ENCODE measurements around the gene C2CD4C. TPM values are rescaled to one million over a fixed set of nuclear protein-coding genes. Genes with fewer than 3 reads are reported as not detected.

The C2CD4C gene
- total RNA-seq, 1 experiment from 2014 or later, result 7.1 TPM

DNA sequence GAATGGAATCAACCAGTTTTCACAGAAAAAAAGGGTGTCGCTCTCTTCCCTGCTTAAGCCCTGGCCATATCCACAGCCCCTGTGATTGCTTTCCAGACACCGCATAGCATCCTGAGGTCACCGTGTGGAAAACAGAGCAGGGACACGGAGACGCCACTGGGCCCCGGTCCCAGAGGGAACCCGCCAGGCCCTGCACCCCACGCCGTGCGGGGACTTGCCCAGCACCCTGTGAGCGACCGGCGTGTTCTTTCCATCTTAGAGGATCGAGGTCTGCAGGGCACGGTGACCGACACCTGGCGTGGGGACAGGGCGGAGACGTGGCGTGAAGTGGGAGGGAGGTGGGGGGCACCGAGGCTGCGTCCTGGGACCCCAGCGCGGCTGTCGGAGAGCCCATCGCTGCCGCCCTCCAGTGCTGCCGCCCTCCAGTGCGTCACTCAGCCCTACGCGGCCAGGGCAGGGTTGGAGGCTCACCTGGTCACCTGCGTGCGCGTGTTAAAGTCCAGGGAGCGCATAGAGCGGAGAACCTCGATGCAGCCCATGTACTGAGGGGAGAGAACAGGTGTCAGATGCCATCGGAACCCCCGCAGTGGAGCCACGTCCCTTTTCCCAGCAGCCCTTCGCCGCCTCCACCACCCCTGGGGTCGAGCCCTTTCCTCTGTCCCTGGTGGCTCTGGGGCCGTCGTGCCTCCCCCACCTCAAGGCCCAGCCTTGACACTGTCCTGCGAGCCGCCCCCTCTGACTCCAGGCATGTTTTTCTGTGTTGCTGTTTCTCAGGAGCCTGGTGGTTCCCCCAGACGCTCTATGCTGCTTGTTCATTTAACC is 31.7 kb upstream of the C2CD4C start:
- POLR2A ChIA-PET, result no interaction called here
- RAD21 ChIA-PET (ENCODE audit: low non-redundant PET in 1 of 2, low total read pairs in 2 of 2, uncharacterized antibody in 2 of 2, unreplicated experiment in 2 of 2), result no interaction called here
- ATAC-seq (no peak), DNase-seq (ENCODE audit: low read depth, low spot score) (no peak)
- no TSS peak for BruUV-seq (replicated peaks)
- Histone ChIP-seq H2AFZ (ENCODE audit: low read depth, low read length, poor library complexity, severe bottlenecking) (no peak overlapping the region), H3K9me3 (ENCODE audit: control insufficient read depth in 1 of 2, insufficient read depth in 1 of 2, low read depth in 1 of 2, low read length in 2 of 2) (no peaks in the 10 kb centered on the region), H4K20me1 (ENCODE audit: insufficient read depth) (no peaks in the 10 kb centered on the region), H3K9me2 (ENCODE audit: insufficient read depth) (no peaks in the 10 kb centered on the region), H3K4me3 (replicated peaks in 1 of 2; ENCODE audit: low read depth in 1 of 2, low read length in 2 of 2) (no peak overlapping the region), H3K36me3 (ENCODE audit: control insufficient read depth in 1 of 2, insufficient read depth in 2 of 2, low read length in 2 of 2) (no peaks in the 10 kb centered on the region), H3K4me1 (ENCODE audit: control insufficient read depth in 1 of 2, insufficient read depth in 2 of 2, low read length in 2 of 2) (no peaks in the 10 kb centered on the region), H3K9ac (ENCODE audit: low read length) (no peak overlapping the region), H3K27ac (ENCODE audit: low read depth, low read length) (no peak overlapping the region), H3K4me2 (ENCODE audit: low read length) (no peak overlapping the region), H3K27me3 (ENCODE audit: insufficient read depth, low read length) (no peaks in the 10 kb centered on the region), H3K79me2 (ENCODE audit: insufficient read depth, low read length) (no peaks in the 10 kb centered on the region)
- intact Hi-C loops (cut with micrococcal nuclease), result no loop called here
- CTCF ChIA-PET, result no interaction called here
- no peak for TF ChIP-seq EZH2 (IDR thresholded peaks at IDR 0.05)
- no peak for TF ChIP-seq ZNF274 (IDR thresholded peaks at IDR 0.05; ENCODE audit: low read depth, low read length)
- TF ChIP-seq RAD21 (IDR thresholded peaks at IDR 0.05; ENCODE audit: low read depth), result no peak
- no peak for TF ChIP-seq POLR2A (IDR thresholded peaks at IDR 0.05; ENCODE audit: borderline replicate concordance, extremely low read depth, insufficient read depth, insufficient read length)
- TF ChIP-seq TCF7L2 (IDR thresholded peaks at IDR 0.05; ENCODE audit: borderline replicate concordance, extremely low read depth, insufficient read depth, insufficient read length), result no peak
- TF ChIP-seq, protein P1, sequence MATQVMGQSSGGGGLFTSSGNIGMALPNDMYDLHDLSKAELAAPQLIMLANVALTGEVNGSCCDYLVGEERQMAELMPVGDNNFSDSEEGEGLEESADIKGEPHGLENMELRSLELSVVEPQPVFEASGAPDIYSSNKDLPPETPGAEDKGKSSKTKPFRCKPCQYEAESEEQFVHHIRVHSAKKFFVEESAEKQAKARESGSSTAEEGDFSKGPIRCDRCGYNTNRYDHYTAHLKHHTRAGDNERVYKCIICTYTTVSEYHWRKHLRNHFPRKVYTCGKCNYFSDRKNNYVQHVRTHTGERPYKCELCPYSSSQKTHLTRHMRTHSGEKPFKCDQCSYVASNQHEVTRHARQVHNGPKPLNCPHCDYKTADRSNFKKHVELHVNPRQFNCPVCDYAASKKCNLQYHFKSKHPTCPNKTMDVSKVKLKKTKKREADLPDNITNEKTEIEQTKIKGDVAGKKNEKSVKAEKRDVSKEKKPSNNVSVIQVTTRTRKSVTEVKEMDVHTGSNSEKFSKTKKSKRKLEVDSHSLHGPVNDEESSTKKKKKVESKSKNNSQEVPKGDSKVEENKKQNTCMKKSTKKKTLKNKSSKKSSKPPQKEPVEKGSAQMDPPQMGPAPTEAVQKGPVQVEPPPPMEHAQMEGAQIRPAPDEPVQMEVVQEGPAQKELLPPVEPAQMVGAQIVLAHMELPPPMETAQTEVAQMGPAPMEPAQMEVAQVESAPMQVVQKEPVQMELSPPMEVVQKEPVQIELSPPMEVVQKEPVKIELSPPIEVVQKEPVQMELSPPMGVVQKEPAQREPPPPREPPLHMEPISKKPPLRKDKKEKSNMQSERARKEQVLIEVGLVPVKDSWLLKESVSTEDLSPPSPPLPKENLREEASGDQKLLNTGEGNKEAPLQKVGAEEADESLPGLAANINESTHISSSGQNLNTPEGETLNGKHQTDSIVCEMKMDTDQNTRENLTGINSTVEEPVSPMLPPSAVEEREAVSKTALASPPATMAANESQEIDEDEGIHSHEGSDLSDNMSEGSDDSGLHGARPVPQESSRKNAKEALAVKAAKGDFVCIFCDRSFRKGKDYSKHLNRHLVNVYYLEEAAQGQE (IDR thresholded peaks at IDR 0.05; ENCODE audit: low read depth), result no peak
- no peak for TF ChIP-seq ELF1 (IDR thresholded peaks at IDR 0.05; ENCODE audit: borderline replicate concordance, low read depth)
- no peak for TF ChIP-seq SRF (IDR thresholded peaks at IDR 0.05; ENCODE audit: low read depth)
- TF ChIP-seq CEBPB (IDR thresholded peaks at IDR 0.05; ENCODE audit: low read depth), result no peak
- TF ChIP-seq, protein P2, sequence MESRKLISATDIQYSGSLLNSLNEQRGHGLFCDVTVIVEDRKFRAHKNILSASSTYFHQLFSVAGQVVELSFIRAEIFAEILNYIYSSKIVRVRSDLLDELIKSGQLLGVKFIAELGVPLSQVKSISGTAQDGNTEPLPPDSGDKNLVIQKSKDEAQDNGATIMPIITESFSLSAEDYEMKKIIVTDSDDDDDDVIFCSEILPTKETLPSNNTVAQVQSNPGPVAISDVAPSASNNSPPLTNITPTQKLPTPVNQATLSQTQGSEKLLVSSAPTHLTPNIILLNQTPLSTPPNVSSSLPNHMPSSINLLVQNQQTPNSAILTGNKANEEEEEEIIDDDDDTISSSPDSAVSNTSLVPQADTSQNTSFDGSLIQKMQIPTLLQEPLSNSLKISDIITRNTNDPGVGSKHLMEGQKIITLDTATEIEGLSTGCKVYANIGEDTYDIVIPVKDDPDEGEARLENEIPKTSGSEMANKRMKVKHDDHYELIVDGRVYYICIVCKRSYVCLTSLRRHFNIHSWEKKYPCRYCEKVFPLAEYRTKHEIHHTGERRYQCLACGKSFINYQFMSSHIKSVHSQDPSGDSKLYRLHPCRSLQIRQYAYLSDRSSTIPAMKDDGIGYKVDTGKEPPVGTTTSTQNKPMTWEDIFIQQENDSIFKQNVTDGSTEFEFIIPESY (IDR thresholded peaks at IDR 0.05; ENCODE audit: extremely low read depth, insufficient replicate concordance, low read length), result no peak
- TF ChIP-seq, protein P3, sequence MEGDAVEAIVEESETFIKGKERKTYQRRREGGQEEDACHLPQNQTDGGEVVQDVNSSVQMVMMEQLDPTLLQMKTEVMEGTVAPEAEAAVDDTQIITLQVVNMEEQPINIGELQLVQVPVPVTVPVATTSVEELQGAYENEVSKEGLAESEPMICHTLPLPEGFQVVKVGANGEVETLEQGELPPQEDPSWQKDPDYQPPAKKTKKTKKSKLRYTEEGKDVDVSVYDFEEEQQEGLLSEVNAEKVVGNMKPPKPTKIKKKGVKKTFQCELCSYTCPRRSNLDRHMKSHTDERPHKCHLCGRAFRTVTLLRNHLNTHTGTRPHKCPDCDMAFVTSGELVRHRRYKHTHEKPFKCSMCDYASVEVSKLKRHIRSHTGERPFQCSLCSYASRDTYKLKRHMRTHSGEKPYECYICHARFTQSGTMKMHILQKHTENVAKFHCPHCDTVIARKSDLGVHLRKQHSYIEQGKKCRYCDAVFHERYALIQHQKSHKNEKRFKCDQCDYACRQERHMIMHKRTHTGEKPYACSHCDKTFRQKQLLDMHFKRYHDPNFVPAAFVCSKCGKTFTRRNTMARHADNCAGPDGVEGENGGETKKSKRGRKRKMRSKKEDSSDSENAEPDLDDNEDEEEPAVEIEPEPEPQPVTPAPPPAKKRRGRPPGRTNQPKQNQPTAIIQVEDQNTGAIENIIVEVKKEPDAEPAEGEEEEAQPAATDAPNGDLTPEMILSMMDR (IDR thresholded peaks at IDR 0.05 in 2 of 3, conservative IDR thresholded peaks at IDR 0.05 in 1 of 3; ENCODE audit: borderline replicate concordance in 1 of 3, insufficient read depth in 1 of 3, low read depth in 2 of 3, low read length in 2 of 3), result no peak
- TF ChIP-seq POLR2AphosphoS5 (IDR thresholded peaks at IDR 0.05; ENCODE audit: low read depth, low read length), result no peak
- TF ChIP-seq, protein P4, sequence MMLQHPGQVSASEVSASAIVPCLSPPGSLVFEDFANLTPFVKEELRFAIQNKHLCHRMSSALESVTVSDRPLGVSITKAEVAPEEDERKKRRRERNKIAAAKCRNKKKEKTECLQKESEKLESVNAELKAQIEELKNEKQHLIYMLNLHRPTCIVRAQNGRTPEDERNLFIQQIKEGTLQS (IDR thresholded peaks at IDR 0.05), result no peak

Data from HCT116 (cell line).